Thyroid gland (tissue), 4 donors: Measurements from ENCODE around the gene EHD4. TPM values are rescaled to one million over a fixed set of nuclear protein-coding genes. Genes with fewer than 3 reads are reported as not detected.

Experiments used
- DNase-seq, 2 donors: peaks; one replicate each; pipeline ENCODE4 v3.0.0-alpha.2; 2019
- H3K27ac ChIP-seq, 3 donors: fragments of 200-600 bp; sonication (generic); 1 replicate in 2 of 3; 2 replicates in 1 of 3; pipeline ENCODE4 v1.5.1; 2016 to 2019; ENCODE audit warnings: mild to moderate bottlenecking in 1 of 3, moderate library complexity in 1 of 3
- H3K27me3 ChIP-seq: fragments of 200-600 bp; sonication (generic); one replicate; pipeline ENCODE4 v1.5.1; 2019
- H3K36me3 ChIP-seq, 2 donors: fragments of 200-600 bp; sonication (generic); one replicate each; pipeline ENCODE4 v1.5.1; 2016 to 2019
- H3K4me1 ChIP-seq, 2 donors: fragments of 200-600 bp; sonication (generic); one replicate each; pipeline ENCODE4 v1.5.1; 2017 to 2019
- H3K4me3 ChIP-seq, 3 donors: fragments of 200-600 bp; sonication (generic); replicated peaks in 1 of 3; 1 replicate in 2 of 3; 2 replicates in 1 of 3; pipeline ENCODE4 v1.5.1; 2016; ENCODE audit warnings: mild to moderate bottlenecking in 1 of 3
- H3K9me3 ChIP-seq: fragments of 200-600 bp; sonication (generic); one replicate; pipeline ENCODE4 v1.5.1; 2017
- POLR2A ChIP-seq, 2 donors: fragments of 450-650 bp; IDR thresholded peaks; one replicate each; pipeline ENCODE4 v1.6.1; 2017; ENCODE audit warnings: antibody characterized with exemption in 2 of 2, mild to moderate bottlenecking in 2 of 2, moderate library complexity in 1 of 2
- WGBS, 2 donors: methylation state at CpG; one replicate each; pipeline ENCODE4 v1.1.5; 2017; 5-methylcytosine and 5-hydroxymethylcytosine counted together
- intact Hi-C: fragments of 100-400 bp; cut with DNase I; formaldehyde crosslinking; loops from one replicate; pipeline ENCODE4 v1.15.1; 2023
- total RNA-seq, 4 donors: library from RNA; depleted of rRNA; stranded (reverse); fragments of >200 nt; gene quantifications; one replicate each; pipeline ENCODE4 v1.2.3, GENCODE V29; 2016
- TF ChIP-seq, protein P1 (sequence below), 6 experiments: fragments of 200-600 bp in 3 of 6; fragments of 450-650 bp in 3 of 6; sonication (generic) in 3 of 6; IDR thresholded peaks; one replicate each; pipeline ENCODE4 v1.5.1; 2016 to 2019; ENCODE audit warnings: antibody characterized with exemption in 6 of 6, mild to moderate bottlenecking in 2 of 6, inconsistent platforms in 1 of 6, moderate library complexity in 1 of 6

EHD4 gene
- total RNA-seq, 4 donors from 2014 or later = 29.7 to 66.7 (median 37.9) TPM

DNA sequence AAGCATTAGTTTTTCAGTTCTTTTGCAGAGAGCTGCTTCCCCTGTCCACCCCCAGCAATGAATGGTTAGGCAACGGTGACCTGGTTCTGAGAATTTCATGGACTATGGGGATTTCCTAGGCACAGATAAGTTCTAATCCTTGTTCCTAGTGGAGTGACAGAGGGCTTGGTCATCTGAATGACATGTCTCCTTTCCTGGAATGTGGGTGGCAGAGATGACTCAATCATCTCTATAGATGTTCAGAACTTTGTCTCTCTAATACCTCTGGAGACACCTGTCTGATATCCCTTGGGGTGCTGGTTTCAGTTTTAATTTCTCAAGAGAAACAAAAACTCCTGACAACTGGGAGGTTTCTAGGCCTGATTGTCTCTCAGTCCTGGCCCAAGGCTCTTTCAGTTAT, 38.1 kb upstream of the EHD4 start:
- DNase-seq = no peak
- TF ChIP-seq POLR2A (IDR thresholded peaks at IDR 0.05) = no peak
- TF ChIP-seq, protein P1, sequence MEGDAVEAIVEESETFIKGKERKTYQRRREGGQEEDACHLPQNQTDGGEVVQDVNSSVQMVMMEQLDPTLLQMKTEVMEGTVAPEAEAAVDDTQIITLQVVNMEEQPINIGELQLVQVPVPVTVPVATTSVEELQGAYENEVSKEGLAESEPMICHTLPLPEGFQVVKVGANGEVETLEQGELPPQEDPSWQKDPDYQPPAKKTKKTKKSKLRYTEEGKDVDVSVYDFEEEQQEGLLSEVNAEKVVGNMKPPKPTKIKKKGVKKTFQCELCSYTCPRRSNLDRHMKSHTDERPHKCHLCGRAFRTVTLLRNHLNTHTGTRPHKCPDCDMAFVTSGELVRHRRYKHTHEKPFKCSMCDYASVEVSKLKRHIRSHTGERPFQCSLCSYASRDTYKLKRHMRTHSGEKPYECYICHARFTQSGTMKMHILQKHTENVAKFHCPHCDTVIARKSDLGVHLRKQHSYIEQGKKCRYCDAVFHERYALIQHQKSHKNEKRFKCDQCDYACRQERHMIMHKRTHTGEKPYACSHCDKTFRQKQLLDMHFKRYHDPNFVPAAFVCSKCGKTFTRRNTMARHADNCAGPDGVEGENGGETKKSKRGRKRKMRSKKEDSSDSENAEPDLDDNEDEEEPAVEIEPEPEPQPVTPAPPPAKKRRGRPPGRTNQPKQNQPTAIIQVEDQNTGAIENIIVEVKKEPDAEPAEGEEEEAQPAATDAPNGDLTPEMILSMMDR (IDR thresholded peaks at IDR 0.05) = no peak
- no peaks in the 10 kb centered on the region for H3K36me3 ChIP-seq
- no peaks in the 10 kb centered on the region for H3K9me3 ChIP-seq
- H3K27ac ChIP-seq = no peak overlapping the region
- H3K4me1 ChIP-seq = no peaks in the 10 kb centered on the region
- H3K4me3 ChIP-seq = no peak overlapping the region
- 58 to 78% methylated on average over 1 of the region's 1 CpG for WGBS, 2 donors
- intact Hi-C loops = no loop called here
- H3K27me3 ChIP-seq = no peaks in the 10 kb centered on the region

DNA sequence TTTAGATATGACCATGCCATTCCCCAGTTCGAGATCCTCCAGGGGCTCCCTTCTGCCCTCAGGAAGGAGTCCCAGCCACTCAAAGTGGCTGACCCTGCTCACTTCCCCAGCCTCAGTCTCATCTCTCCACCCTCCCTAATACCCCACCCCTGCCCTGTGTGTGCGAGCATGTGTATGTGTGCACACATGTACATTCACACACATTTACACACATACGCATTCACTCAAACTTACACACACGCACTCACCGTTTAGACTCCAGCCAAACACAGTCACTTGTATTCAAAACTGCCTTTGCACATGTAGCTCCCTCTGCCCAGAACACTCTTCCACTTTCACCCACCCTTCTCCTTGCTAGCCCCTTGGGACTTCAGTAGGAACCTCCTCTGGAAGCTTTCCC, 37.1 kb upstream of the EHD4 start:
- H3K4me3 ChIP-seq = no peak overlapping the region
- intact Hi-C loops = no loop called here
- H3K9me3 ChIP-seq = no peaks in the 10 kb centered on the region
- H3K27me3 ChIP-seq = no peaks in the 10 kb centered on the region
- WGBS, 2 donors = 83 to 92% methylated on average over 5 of the region's 5 CpGs
- no peak for DNase-seq
- H3K36me3 ChIP-seq = no peaks in the 10 kb centered on the region
- TF ChIP-seq, protein P1 (IDR thresholded peaks at IDR 0.05) = no peak
- no peak for TF ChIP-seq POLR2A (IDR thresholded peaks at IDR 0.05)
- H3K4me1 ChIP-seq = no peaks in the 10 kb centered on the region
- H3K27ac ChIP-seq = no peak overlapping the region

DNA sequence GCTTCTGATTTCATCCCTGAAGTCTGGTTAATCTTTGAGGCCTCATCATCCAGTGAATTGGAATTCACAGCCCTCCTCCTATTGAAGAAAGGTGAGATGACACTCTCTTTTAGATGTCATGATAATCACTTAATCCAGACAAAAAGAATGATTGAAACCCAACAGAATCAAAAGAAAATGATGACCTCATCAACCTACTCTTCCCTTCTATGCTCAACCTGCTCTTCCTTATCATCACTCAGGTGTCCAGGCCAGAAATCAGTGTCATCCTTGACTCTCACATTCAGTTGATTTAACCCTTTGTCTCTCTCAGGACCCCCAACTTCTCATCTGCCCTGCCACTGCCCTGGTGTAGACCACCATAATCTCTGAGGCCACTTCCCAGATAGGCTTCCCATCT, 36.7 kb upstream of the EHD4 start:
- no peak overlapping the region for H3K4me3 ChIP-seq
- no peaks in the 10 kb centered on the region for H3K36me3 ChIP-seq
- TF ChIP-seq, protein P1 (IDR thresholded peaks at IDR 0.05) = no peak
- TF ChIP-seq POLR2A (IDR thresholded peaks at IDR 0.05) = no peak
- H3K4me1 ChIP-seq = no peaks in the 10 kb centered on the region
- H3K27me3 ChIP-seq = no peaks in the 10 kb centered on the region
- no peak for DNase-seq
- H3K9me3 ChIP-seq = no peaks in the 10 kb centered on the region
- intact Hi-C loops = no loop called here
- no peak overlapping the region for H3K27ac ChIP-seq

DNA sequence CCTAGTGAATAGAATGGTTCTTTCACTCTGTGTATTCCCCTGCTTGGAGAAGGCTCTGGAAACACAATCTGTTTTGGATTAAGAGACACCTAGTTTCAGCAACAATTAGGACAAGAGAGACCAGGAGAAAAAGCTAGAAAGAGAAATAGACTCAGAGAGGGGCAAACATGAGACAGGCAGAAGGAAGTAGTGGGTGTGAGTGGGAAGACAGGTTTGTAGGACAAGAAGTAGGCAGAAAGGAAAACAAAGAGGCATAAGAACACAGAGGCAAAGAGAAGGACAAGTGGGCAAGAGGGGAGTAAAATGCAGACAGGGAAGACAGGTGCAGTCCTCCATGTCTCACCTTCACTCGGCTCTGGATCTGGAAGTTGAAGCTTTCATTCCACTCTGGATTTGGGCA, 35.0 kb upstream of the EHD4 start:
- no peak for DNase-seq
- H3K36me3 ChIP-seq = no peaks in the 10 kb centered on the region
- no peak overlapping the region for H3K27ac ChIP-seq
- TF ChIP-seq POLR2A (IDR thresholded peaks at IDR 0.05) = no peak
- TF ChIP-seq, protein P1 (IDR thresholded peaks at IDR 0.05) = no peak
- WGBS, 2 donors = 67 to 79% methylated on average over 1 of the region's 1 CpG
- H3K4me1 ChIP-seq = no peaks in the 10 kb centered on the region
- H3K4me3 ChIP-seq = no peak overlapping the region
- H3K27me3 ChIP-seq = no peaks in the 10 kb centered on the region
- intact Hi-C loops = no loop called here
- no peaks in the 10 kb centered on the region for H3K9me3 ChIP-seq

DNA sequence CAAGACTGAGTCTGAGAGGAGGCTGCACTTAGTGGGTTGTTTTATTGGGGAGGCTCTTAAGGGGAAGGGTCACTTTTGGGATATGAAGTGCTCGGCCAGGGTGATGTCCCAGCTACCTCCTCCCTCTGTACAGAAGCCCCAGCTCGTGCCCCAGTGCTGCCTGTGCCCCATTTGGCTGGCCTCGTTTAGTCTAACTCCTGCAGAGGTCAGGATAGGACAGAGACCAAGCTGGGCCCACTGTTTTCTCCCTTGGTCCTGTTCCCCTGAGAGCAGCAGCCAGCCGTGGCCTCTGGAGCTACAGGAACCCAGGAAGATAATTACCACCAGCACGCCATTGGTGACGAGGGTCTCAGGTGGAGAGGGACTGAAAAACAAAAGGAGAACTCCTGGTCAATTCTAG, 30.0 kb upstream of the EHD4 start:
- no peak overlapping the region for H3K4me3 ChIP-seq
- H3K9me3 ChIP-seq = no peaks in the 10 kb centered on the region
- no peaks in the 10 kb centered on the region for H3K36me3 ChIP-seq
- intact Hi-C loops = no loop called here
- no peaks in the 10 kb centered on the region for H3K4me1 ChIP-seq
- TF ChIP-seq POLR2A (IDR thresholded peaks at IDR 0.05) = no peak
- TF ChIP-seq, protein P1 (IDR thresholded peaks at IDR 0.05) = no peak
- 92 to 93% methylated on average over 6 of the region's 6 CpGs for WGBS, 2 donors
- no peaks in the 10 kb centered on the region for H3K27me3 ChIP-seq
- no peak overlapping the region for H3K27ac ChIP-seq
- DNase-seq = no peak
